ENCODE results near the gene FAM53B.

- TF ChIP-seq EZH2 (IDR thresholded peaks at IDR 0.05; ENCODE audit: insufficient read depth, poor library complexity, severe bottlenecking) (no peak), EZH2phosphoT487 (IDR thresholded peaks at IDR 0.05; ENCODE audit: insufficient read depth, low read depth) (no peak)
Observed at GRCh38 chr10:124612611-124613498, 131.3 kb downstream of the FAM53B start.
